ENCODE measurements around the gene ABCC11.

The ABCC11 gene

DNA sequence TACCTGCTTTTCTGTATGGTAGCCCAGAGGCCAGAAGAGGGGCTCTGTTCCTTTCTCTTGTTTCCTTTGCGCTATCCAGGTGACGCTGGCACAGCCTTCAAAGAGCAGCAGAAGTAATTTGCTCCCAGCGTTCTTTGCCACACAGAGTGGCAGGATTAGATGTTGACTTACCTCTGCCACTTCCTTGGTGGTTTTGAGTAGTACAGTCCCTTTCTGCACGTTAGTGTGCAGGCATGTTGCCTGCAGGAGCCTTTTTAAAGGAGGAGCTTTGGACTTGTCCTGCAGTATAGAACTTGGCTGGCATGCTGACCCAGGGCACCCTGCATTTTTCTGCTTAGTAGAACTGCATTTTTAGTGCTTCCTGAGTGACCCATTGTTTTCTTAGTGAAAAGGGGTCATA lies at the start of gene ABCC11:
Gene ABCC11, minus strand, starts transcription at position 229 of the 400 bp plus-strand sequence. CDS start 15,618 bp downstream, outside the sequence.
- DNase-seq: no peak

DNA sequence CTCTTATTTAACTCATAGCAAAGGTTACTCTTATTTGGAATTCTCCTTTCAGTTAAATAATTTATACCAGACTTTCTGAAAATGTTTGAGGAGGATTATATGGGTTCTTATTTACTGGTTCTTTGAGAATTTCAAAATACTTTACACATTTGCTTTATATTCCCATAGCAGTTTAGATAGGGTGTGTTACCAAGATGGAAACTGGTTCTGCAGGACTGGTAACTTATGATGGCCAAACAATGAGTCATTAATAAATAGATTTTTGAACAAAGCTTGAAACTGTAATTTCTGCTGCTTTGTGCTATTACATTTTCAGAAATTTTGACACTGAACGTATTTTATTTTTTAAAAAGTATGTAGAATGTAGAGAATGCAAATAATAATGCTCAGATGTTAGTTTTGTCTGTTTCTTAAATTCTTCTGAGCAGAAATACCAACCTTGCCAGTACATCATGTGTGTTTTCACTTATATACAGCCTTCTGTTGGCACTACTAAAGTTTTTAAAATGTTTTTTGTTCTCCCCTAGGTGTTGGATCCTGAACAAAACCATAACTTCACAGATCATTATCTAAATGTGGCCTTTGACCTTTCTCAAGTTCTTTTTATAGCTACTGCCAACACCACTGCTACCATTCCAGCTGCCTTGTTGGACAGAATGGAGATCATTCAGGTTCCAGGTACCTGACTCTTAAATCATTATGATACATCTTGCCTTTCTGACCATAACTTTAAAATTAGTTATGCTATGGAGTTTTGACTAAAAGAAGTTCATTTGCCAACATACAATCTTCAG lies 48.3 kb upstream of the ABCC11 start:
- DNase-seq: no peak

DNA sequence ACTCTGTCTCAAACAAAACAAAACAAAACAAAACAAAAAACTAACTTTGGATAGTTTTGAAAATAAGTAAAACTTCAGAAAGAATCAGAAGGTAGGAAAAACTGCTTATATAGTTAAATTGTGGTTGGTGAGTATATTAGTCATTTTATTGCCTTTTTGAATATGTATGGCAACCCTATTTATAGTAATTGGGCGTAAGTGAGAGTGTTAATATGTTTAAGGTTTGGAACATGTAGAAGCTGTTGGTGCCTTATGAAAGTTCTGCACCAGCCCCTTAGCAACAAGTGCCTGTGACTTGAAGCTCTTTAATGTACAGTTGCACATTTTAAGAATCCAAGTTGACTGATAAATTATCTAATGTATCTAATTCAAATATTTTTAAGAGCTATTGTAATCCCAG lies 47.4 kb upstream of the ABCC11 start:
- no peak for DNase-seq

DNA sequence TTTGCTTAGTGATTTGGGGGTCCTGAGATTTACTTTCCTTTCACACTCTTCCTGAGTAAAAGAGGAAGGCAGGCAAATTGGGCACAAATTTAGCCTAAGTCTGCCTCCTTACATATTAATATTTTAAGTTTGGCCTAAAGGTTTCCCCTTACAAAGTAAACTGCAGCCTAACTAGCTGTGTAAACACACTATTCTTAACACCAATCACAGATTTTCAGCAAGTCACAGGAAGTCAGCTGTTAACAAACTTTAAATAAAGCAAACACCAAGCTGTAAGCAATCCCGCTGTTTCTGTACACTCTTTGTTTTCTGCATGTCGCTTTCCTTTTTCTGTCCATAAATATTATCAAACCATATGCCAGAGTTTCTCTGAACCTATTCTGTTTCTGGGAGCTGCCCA lies 45.1 kb upstream of the ABCC11 start:
- no peak for DNase-seq

- no peak for DNase-seq
These were observed 44.4 kb upstream of the ABCC11 start for GRCh38 chr16:48291754-48292153.

DNA sequence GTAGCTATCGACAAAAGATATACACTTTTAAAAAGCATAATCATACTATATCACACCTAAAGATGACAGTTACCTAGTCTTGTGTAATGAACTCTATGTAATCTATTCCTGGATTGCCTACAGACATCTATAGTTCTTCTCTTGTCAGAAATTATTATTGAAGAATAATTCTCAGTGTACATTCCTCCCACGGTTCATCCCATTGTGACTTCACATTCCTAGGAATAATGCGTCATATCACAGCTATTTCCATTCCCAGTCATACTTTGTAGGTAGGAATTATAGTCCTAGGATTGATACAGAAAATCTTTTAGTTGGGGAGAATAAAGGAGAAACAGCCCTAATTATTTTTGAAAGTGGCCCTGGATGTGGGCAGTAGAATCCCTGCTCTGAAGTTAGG lies 44.0 kb upstream of the ABCC11 start:
- DNase-seq: no peak

- no peak for DNase-seq
These were observed 39.9 kb upstream of the ABCC11 start for GRCh38 chr16:48287239-48287638.

GRCh38 chr16:48284772-48285409 lies 37.6 kb upstream of the ABCC11 start:
- no peak for DNase-seq

DNA sequence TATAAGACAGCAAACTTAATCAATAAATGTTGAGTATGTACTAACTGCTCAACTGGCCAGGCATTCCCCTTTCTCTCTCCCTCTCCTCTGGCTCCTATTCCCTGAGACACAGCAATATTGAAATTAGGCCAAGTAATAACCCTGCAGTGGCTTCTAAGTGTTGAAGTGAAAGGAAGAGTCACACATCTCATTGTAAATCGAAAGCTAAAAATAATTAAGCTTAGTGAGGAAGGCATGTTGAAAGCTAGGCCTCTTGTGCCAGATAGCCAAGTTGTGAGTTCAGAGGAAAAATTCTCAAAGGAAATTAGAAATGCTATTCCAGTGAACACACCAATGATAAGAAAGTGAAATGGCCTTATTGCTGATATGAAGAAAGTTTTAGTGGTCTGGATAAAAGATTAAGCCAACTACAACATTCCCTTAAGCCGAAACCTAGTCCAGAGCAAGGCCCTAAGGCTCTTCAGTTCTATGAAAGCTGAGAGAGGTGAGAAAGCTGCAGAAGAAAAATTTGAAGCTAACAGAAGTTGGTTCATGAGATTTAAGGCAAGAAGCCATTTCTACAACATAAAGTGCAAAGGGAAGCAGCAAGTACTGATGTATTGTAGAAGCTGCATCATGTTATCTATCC lies 35.4 kb upstream of the ABCC11 start:
- no peak for DNase-seq

GRCh38 chr16:48280546-48280945 lies 33.2 kb upstream of the ABCC11 start:
- no peak for DNase-seq

GRCh38 chr16:48279199-48279598 lies 31.9 kb upstream of the ABCC11 start:
- no peak for DNase-seq

GRCh38 chr16:48277158-48277557 lies 29.8 kb upstream of the ABCC11 start:
- DNase-seq: no peak

DNA sequence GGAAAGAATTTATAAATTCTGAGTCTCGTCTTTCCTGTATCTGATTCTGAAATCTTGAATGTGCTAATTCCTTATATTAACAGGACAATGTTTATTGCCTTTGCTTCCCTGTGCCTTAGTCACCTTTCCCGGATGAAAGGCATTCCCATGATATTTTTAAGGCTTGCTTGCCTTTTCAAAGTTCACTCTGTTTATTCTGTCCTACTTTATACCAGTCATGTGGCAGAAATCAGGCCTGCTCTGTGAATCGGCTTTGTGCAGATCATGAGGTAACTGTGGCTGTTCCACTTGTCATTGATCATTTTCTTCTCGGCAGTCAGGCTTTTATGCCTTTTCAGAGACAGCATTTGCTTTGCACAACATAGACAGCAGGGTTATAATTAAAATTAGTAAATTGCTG lies 28.8 kb upstream of the ABCC11 start:
- no peak for DNase-seq

- no peak for DNase-seq
These were observed 27.1 kb upstream of the ABCC11 start for GRCh38 chr16:48274476-48274875.

- DNase-seq: no peak
These were observed 25.6 kb upstream of the ABCC11 start for GRCh38 chr16:48272837-48273421.

DNA sequence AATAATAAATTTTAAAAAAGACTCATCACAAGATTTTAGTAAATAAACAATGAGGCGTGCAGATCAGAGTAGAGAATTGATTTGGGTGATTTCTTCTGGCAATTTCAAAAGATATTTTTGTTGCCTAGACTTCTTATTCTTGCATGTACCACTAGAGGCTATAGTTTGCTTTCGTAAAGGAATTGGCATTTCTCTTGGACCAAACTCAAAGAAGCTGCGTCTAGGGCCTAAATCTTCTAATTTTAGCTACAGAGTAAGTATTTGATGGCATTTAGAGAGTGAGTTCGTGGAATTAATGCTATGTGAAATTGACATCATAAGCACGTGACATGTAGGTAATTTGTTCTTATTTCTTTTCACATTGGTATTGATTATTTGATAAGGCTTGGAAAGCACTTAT lies 24.4 kb upstream of the ABCC11 start:
- no peak for DNase-seq

- no peak for DNase-seq
These were observed 21.7 kb upstream of the ABCC11 start for GRCh38 chr16:48269011-48269410.

DNA sequence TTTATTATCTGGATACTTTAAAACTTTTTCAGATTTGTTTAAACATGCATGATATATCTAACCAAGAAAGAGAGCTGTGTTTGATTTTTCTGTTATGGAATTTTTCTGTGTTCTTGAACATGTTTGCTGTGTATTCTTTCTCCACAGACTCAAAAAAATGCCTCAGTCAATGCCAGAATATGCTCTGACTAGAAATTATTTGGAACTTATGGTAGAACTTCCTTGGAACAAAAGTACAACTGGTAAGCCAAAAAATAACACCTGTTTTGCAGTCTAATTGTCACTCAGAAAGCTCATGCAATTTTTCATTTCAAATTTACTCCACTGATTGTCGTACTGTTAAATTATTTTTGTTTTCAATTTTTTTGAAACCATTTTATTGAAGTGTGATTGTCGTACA lies 15.3 kb upstream of the ABCC11 start:
- DNase-seq: no peak

DNA sequence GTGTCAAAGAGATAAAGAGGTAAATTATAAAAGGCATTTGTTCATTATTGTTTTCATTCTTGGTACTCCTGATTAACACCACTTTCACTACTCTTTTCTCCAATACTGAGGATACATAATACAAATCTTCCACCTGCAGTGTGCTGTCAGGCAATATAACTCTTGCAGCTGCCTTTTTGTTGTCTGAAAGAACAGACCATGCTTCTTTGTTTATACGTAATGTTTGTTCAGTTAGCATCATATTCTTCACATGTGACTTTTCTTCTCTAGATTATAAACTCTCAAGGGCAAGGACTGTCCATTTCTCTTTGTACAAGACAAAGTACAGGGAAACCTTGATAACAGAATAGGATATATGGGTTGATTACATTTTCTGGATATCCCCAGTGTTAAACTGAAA lies 14.2 kb upstream of the ABCC11 start:
- no peak for DNase-seq

DNA sequence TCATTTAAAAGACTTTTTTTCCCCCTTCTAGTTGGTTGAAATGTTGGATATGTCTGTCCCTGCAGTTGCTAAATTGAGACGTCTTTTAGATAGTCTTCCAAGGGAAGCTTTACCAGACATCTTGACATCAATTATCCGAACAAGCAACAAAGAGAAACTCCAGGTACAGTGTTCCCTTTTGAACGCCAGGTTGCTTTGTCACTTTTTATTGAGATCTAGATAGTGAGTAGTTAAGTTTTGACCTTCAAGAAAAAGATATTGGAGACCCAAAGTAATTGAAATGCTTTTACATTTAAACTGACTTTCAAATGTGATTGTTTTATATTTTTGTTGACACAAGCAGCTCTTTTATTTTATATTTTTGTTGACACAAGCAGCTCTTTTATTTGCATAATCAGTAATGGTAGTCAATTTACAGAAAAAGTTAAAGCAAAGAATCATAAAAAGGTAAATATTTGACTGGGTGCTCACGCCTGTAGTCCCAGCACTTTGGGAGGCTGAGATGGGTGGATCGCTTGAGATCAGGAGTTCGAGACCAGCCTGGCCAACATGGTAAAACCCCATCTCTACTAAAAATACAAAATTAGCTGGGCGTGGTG lies 9.3 kb upstream of the ABCC11 start:
- no peak for DNase-seq

GRCh38 chr16:48252013-48252412 lies 4.7 kb upstream of the ABCC11 start:
- DNase-seq: no peak

DNA sequence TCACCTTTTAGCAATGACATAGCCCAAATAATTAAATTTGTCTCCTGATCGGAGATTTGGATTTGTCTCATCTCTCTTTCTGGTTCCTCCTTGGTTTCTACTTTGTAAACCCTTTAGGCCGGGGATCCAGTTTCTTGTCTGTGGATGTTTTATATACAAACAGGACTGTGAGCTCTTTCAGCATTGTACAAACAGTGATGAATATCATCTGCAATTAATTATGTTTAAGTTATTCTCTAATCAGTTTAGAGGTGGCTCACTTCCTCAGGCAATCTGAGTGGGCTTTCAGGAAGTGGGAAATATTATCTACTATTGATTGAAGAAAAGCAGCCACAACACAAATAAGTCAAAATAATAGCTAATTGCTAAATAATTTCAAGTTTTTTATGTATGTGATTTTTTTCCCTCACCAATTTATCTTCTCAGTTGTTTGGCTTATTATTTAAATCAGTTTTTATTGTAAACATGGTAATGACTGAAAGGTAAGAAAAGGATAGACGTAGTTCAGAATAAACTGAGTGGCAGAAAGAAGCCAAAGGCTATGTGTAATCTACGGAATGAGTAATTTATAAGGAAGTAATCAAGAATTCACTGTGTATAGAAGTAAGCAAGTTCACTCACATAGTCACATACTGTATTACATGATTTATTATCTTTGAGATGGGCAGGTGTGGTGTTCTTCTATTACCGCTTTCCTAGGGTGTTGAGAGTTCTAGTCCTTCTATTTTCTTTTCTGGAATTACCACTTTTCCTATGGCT lies 3.4 kb upstream of the ABCC11 start:
- DNase-seq: no peak

DNA sequence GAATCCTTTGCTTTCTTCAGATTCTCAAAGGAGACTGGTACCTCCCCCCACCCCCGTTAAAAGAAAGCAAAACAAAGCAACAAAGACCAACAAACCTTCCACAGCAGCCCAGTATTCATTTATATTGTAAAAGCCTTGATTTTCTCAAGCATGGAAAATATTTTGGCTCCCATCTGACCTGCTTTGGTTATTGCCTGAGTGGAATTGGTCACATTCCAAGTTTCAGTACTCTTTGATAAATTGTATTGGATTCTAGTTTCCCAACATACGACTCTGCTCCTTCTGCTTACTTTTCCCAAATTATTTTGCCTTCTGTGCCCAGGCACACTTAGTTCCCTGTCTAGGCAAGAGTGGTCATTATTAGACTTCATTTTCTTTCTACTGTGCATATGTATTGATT lies 1.3 kb downstream of the ABCC11 start:
- no peak for DNase-seq
